Adrenal gland (tissue), 12 donors: ENCODE measurements around the gene MARCHF3. TPM values are rescaled to one million over a fixed set of nuclear protein-coding genes. Genes with fewer than 3 reads are reported as not detected.

Experiments used
- DNase-seq, 7 donors: peaks; one replicate each; pipeline ENCODE4 v3.0.0-alpha.2; 2019 to 2020
- H3K27ac ChIP-seq, 5 donors: fragments of 200-600 bp; sonication (generic) in 4 of 5; 1 replicate in 3 of 5; 2 replicates in 2 of 5; pipeline versions ENCODE4 v1.5.1 to v1.8.0; 2016 to 2020; ENCODE audit warnings: mild to moderate bottlenecking in 1 of 5
- H3K27me3 ChIP-seq: fragments of 200-600 bp; 2 replicates; pipeline ENCODE4 v1.8.0; 2021
- H3K36me3 ChIP-seq, 2 donors: fragments of 200-600 bp; replicated peaks in 1 of 2; 1 replicate in 1 of 2; 2 replicates in 1 of 2; pipeline versions ENCODE4 v1.5.1 to v1.8.0; 2018 to 2022
- H3K4me1 ChIP-seq, 2 donors: fragments of 200-600 bp; replicated peaks in 1 of 2; 1 replicate in 1 of 2; 2 replicates in 1 of 2; pipeline versions ENCODE4 v1.5.1 to v1.8.0; 2018 to 2021
- H3K4me3 ChIP-seq, 4 donors: fragments of 200-600 bp; sonication (generic) in 3 of 4; one replicate each; pipeline ENCODE4 v1.5.1; 2016 to 2018
- H3K9me3 ChIP-seq, 3 donors: fragments of 200-600 bp; sonication (generic) in 1 of 3; replicated peaks in 1 of 3; 1 replicate in 2 of 3; 2 replicates in 1 of 3; pipeline versions ENCODE4 v1.5.1 to v1.8.0; 2016 to 2021
- POLR2A ChIP-seq, 2 donors: fragments of 450-650 bp; IDR thresholded peaks; one replicate each; pipeline ENCODE4 v1.6.1; 2017; ENCODE audit warnings: antibody characterized with exemption in 2 of 2, mild to moderate bottlenecking in 2 of 2, moderate library complexity in 1 of 2
- WGBS, 4 donors: extraction: QIAGEN DNeasy Blood & Tissue Kit in 2 of 4; methylation state at CpG; one replicate each; pipeline versions ENCODE4 v1.1.5 to v1.1.7; 2013 to 2017; 5-methylcytosine and 5-hydroxymethylcytosine counted together
- intact Hi-C, 2 donors: fragments of 100-400 bp; cut with DNase I; formaldehyde crosslinking; loops; one replicate each; pipeline versions ENCODE4 v1.14.1 to v1.15.0; 2022 to 2023
- polyA plus RNA-seq, 3 donors: library from polyadenylated mRNA; stranded (reverse); fragments of 200-250 nt in 2 of 3; fragments of 350-450 nt in 1 of 3; fragmentation: Illumina TruSeq in 1 of 3; extraction: RNeasy Lipid Tissue Mini Kit (QIAGEN cat#74804) in 1 of 3; gene quantifications; one replicate each; pipeline ENCODE4 v1.2.3, GENCODE V29; 2013 to 2014
- total RNA-seq, 9 donors: library from RNA; depleted of rRNA in 4 of 9; stranded (reverse); fragments of >200 nt in 4 of 9; fragments of 120-200 nt in 1 of 9; fragmentation: NEBNext Ultra II Directional in 1 of 9; extraction: Animal tissue kit (Norgen Biotek cat#: 25700) in 1 of 9; gene quantifications; one replicate each; pipeline versions ENCODE4 v1.1.0 to v1.2.4, GENCODE V29; 2013 to 2023
- TF ChIP-seq, protein P1 (sequence below), 6 experiments: fragments of 450-650 bp in 4 of 6; fragments of 200-600 bp in 2 of 6; sonication (generic) in 1 of 6; IDR thresholded peaks; 1 replicate in 5 of 6; 2 replicates in 1 of 6; pipeline versions ENCODE4 v1.5.1 to v1.8.0; 2016 to 2021; ENCODE audit warnings: antibody characterized with exemption in 6 of 6, mild to moderate bottlenecking in 2 of 6, moderate library complexity in 1 of 6
- donor health status: healthy with polysubstance abuse.
- donor health status: Bipolar disorder and iron deficiency.
- donor health status: DM: yes; HTN: yes; CAD: no.
- donor health status: DM: no; HTN: no; CAD: no.
- donor health status: DM: no; HTN: no; CAD: no.
- donor health status: DM: yes; HTN: yes; CAD: no.

The MARCHF3 gene
- total and polyA plus RNA-seq, 12 donors: 3.9 to 48.9 (median 12.2) TPM

DNA sequence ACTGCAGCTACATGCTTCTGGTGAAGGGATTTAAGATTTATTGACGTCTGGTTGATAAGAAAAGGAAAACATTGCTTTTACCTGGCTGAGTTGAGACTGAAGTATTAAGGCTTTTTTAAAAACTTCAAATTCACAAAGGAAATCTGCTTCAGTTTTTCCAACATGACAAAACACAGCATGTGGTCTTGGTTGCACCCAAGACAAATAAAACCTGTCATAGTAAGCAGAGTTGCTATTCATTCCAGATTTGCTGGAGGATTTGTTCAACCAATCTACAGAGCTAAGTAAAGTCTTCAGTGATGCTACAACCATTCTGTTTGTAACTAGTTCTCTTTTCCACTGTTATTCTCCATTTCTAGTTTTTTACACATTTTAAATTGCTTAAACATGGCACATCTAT lies 31.6 kb upstream of the MARCHF3 start:
- 69 to 86% (median 71%) methylated on average over 1 of the region's 1 CpG for WGBS, 4 donors
- no peaks in the 10 kb centered on the region for H3K9me3 ChIP-seq
- H3K27me3 ChIP-seq: no peaks in the 10 kb centered on the region
- H3K36me3 ChIP-seq: no peaks in the 10 kb centered on the region
- no peak for DNase-seq
- TF ChIP-seq, protein P1, sequence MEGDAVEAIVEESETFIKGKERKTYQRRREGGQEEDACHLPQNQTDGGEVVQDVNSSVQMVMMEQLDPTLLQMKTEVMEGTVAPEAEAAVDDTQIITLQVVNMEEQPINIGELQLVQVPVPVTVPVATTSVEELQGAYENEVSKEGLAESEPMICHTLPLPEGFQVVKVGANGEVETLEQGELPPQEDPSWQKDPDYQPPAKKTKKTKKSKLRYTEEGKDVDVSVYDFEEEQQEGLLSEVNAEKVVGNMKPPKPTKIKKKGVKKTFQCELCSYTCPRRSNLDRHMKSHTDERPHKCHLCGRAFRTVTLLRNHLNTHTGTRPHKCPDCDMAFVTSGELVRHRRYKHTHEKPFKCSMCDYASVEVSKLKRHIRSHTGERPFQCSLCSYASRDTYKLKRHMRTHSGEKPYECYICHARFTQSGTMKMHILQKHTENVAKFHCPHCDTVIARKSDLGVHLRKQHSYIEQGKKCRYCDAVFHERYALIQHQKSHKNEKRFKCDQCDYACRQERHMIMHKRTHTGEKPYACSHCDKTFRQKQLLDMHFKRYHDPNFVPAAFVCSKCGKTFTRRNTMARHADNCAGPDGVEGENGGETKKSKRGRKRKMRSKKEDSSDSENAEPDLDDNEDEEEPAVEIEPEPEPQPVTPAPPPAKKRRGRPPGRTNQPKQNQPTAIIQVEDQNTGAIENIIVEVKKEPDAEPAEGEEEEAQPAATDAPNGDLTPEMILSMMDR (IDR thresholded peaks at IDR 0.05): no peak
- TF ChIP-seq POLR2A (IDR thresholded peaks at IDR 0.05): no peak
- H3K4me1 ChIP-seq: no peaks in the 10 kb centered on the region
- no peak overlapping the region for H3K27ac ChIP-seq
- intact Hi-C loops: no loop called here
- no peak overlapping the region for H3K4me3 ChIP-seq

DNA sequence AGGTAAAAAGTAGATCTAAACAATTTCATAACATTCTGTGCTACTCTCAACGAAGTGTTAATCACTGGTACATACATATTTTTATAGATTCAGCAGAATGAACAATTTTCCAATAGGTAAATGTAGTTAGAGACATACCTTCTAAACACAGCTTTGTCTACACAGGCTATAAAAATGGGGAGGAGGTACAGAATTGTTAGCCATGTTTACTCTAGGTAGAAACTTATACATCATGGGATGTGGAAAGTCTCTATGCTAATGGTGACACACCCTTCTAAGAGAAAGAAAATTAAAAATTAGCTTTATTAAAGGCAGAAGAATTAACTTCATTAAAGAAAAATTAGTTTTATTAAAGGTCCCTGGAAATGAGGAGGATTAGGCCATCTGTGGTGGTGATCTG lies 31.2 kb upstream of the MARCHF3 start:
- intact Hi-C loops: no loop called here
- DNase-seq: no peak

DNA sequence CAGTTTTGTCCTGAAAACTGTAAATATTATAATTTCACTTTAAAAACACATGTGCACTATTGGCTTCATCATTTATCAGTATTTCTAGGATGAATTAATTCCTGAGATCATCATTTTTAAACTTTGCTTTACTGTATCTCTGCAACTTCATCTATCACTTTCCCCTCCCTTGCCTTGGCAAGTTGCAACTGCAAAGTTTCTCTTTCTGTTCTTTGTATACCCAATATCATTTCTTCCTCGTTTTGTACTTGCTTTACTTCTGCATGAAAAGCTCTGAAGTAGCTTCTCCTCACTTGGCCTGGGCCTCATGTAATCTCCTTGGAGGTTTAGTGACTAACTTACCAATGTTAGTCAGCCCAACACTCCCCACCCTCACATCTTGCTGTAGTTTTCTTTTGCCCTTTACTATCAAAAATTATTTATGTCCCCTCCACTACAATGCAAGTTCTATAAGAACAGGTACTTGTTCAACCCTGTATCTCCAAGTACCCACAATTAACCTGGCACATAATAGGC lies 30.2 kb upstream of the MARCHF3 start:
- no peak for TF ChIP-seq POLR2A (IDR thresholded peaks at IDR 0.05)
- TF ChIP-seq, protein P1 (IDR thresholded peaks at IDR 0.05): no peak
- 41 to 59% (median 56%) methylated on average over 1 of the region's 1 CpG for WGBS, 4 donors
- no peak overlapping the region for H3K4me3 ChIP-seq
- no peaks in the 10 kb centered on the region for H3K9me3 ChIP-seq
- no peaks in the 10 kb centered on the region for H3K27me3 ChIP-seq
- intact Hi-C loops: no loop called here
- H3K4me1 ChIP-seq: no peaks in the 10 kb centered on the region
- H3K27ac ChIP-seq: no peak overlapping the region
- no peaks in the 10 kb centered on the region for H3K36me3 ChIP-seq
- DNase-seq: no peak

More for the DNA sequence above, 31.2 kb upstream of the MARCHF3 start:
- Histone ChIP-seq H3K4me1 (no peaks in the 10 kb centered on the region), H3K36me3 (no peaks in the 10 kb centered on the region), H3K27ac (no peak overlapping the region), H3K27me3 (no peaks in the 10 kb centered on the region), H3K9me3 (no peaks in the 10 kb centered on the region), H3K4me3 (no peak overlapping the region)
- TF ChIP-seq POLR2A (IDR thresholded peaks at IDR 0.05): no peak
- TF ChIP-seq, protein P1 (IDR thresholded peaks at IDR 0.05): no peak
- 82 to 93% (median 90%) methylated on average over 1 of the region's 1 CpG for WGBS, 4 donors

DNA sequence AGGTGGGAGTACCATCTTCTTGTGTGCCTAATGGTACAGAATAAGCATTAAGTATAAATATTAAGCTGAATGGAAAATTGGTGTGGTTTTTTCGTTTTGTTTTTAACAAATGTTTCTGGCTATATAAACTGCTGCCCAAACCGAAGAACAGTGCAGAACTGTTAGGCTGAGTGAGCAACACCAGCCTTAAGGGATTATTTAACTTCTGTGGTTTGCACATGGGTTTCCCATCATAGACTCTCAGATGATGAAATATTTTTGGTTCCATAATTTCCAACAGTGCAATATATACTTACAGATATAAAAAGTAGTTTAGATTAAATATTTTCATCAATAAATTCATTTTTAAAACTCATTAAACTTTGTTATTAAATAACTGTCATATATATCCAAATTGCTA lies 26.5 kb upstream of the MARCHF3 start:
- intact Hi-C loops: no loop called here
- no peak for DNase-seq

More for the DNA sequence above, 26.5 kb upstream of the MARCHF3 start:
- Histone ChIP-seq H3K4me3 (no peak overlapping the region), H3K4me1 (no peaks in the 10 kb centered on the region), H3K36me3 (no peaks in the 10 kb centered on the region), H3K27me3 (no peaks in the 10 kb centered on the region), H3K9me3 (no peaks in the 10 kb centered on the region), H3K27ac (no peak overlapping the region)
- 58 to 70% (median 63%) methylated on average over 2 of the region's 2 CpGs for WGBS, 4 donors
- TF ChIP-seq POLR2A (IDR thresholded peaks at IDR 0.05): no peak
- TF ChIP-seq, protein P1 (IDR thresholded peaks at IDR 0.05): no peak
